C4-2B (cell line): ENCODE data around the gene LRP3.

Source experiments
- ZFX ChIP-seq: fragments of 450-650 bp; IDR thresholded peaks from 2 replicates; pipeline ENCODE4 v1.6.1; 2017
- TF ChIP-seq, protein P1 (sequence below): fragments of 450-650 bp; conservative IDR thresholded peaks from 2 replicates; pipeline ENCODE4 v1.5.1; 2017; ENCODE audit warnings: mild to moderate bottlenecking

DNA sequence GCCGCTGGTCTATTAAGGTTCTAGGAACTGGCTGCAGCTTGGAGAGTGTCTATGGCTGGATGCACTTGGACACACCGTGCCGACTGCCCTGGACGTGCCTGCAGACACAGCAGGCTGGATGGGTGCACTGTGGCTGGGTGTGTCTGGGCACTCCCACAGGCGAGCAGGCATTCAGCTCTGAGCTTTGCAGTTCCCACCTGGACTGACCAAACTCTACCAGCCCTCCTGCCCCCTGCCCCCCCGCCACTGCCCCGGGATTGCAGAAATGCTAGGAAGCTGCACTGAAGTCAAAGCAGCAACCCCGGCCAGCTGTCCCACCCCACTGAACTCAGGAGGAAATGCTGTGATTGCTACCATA, 7.0 kb upstream of the LRP3 start:
- no peak for TF ChIP-seq ZFX
- TF ChIP-seq, protein P1, sequence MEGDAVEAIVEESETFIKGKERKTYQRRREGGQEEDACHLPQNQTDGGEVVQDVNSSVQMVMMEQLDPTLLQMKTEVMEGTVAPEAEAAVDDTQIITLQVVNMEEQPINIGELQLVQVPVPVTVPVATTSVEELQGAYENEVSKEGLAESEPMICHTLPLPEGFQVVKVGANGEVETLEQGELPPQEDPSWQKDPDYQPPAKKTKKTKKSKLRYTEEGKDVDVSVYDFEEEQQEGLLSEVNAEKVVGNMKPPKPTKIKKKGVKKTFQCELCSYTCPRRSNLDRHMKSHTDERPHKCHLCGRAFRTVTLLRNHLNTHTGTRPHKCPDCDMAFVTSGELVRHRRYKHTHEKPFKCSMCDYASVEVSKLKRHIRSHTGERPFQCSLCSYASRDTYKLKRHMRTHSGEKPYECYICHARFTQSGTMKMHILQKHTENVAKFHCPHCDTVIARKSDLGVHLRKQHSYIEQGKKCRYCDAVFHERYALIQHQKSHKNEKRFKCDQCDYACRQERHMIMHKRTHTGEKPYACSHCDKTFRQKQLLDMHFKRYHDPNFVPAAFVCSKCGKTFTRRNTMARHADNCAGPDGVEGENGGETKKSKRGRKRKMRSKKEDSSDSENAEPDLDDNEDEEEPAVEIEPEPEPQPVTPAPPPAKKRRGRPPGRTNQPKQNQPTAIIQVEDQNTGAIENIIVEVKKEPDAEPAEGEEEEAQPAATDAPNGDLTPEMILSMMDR = no peak
